ENCODE results near the gene PPP1R7. TPM values are rescaled to one million over a fixed set of nuclear protein-coding genes. Genes with fewer than 3 reads are reported as not detected.
A peak's percentile ranks its signal among the peaks of the same experiment; 100 is the strongest.

The PPP1R7 gene
- total and polyA plus RNA-seq, 2 of the 4 experiments (the other 2 are of a cell fraction): 60.8 to 70.0 TPM

GRCh38 chr2:241218131-241219029 is 68.1 kb downstream of the PPP1R7 start:
- peak overlapping the region; percentile 19; the same call in 1 of the 2 replicates for H3K14ac ChIP-seq (replicated peaks; ENCODE audit: low read depth, low read length)
- H4K8ac ChIP-seq (ENCODE audit: low read depth in 2 of 2, low read length in 2 of 2): peak overlapping the region; percentile 7 to 47; a peak in 2 of 4 replicates
- H3K4ac ChIP-seq (ENCODE audit: low read depth, low read length): peak overlapping the region; percentile 50; the same call in 1 of the 2 replicates
- H3K23ac ChIP-seq (ENCODE audit: low read depth, low read length): peak overlapping the region; percentile 76; the same call in 1 of the 2 replicates
- dilution Hi-C loops (cut with HindIII; ENCODE audit: low sequenced_read_pairs, unreplicated experiment): no loop called here
- 0% methylated on average over 11 of the region's 83 CpGs; no CpG with 5 or more reads in 1 of the 2 experiments for WGBS, 2 experiments (ENCODE audit: extremely low coverage in 2 of 2, insufficient read length in 1 of 2)
- H3K27me3 ChIP-seq (ENCODE audit: control insufficient read depth, insufficient read depth, low read length): peaks cover 8% of the 10 kb centered on the region; the same call in 1 of the 2 replicates
- POLR2A ChIA-PET (ENCODE audit: unreplicated experiment): interaction anchor here (0.9 kb wide), 1 partner anchor 97 kb away, joined by 3 read pairs; no protein-coding TSS in a partner anchor
- H2BK5ac ChIP-seq (ENCODE audit: low read depth, low read length, poor library complexity, severe bottlenecking): peak overlapping the region; percentile 76
- DNase-seq (peak; percentile 31), ATAC-seq (ENCODE audit: low read depth) (peak; percentile 38)
- peaks cover 0 to 12% of the 10 kb centered on the region in 2 experiments; a peak in 1 of 4 replicates for H3K79me1 ChIP-seq (ENCODE audit: low read depth in 1 of 2, low read length in 2 of 2)
- in situ Hi-C loops (cut with MboI; ENCODE audit: low sequenced_read_pairs): no loop called here
- H2AK9ac ChIP-seq (replicated peaks; ENCODE audit: low read depth, low read length, poor library complexity): no peak overlapping the region
- peak overlapping the region; percentile 96 for H2AFZ ChIP-seq (replicated peaks; ENCODE audit: low read length, poor library complexity)
- CTCF ChIA-PET: interaction anchor here (0.5 to 0.7 kb wide), 2 partner anchors 47 to 532 kb away, joined by 3 read pairs; no protein-coding TSS in a partner anchor
- peak overlapping the region; percentile 86 for H4K5ac ChIP-seq (ENCODE audit: low read depth, low read length)
- no peak overlapping the region for H2BK20ac ChIP-seq (ENCODE audit: low read depth, low read length)
- H3K27ac ChIP-seq (ENCODE audit: insufficient read depth, low read length): peak overlapping the region; percentile 56; the same call in 1 of the 2 replicates
- H2BK120ac ChIP-seq (ENCODE audit: low read depth, low read length): no peak overlapping the region
- peak overlapping the region; percentile 100 for H3K4me3 ChIP-seq (ENCODE audit: insufficient read depth, low read depth, low read length)
- peaks cover 1% of the 10 kb centered on the region; the same call in 1 of the 2 replicates for H3K36me3 ChIP-seq (ENCODE audit: control insufficient read depth, insufficient read depth, low read length)
- no peak overlapping the region for H3K56ac ChIP-seq (ENCODE audit: extremely low read depth, insufficient read depth, low read length)
- H3K9ac ChIP-seq (ENCODE audit: low read depth, low read length): peak overlapping the region; percentile 50
- peak overlapping the region; percentile 55; the same call in 1 of the 2 replicates for H2AK5ac ChIP-seq (ENCODE audit: low read depth, low read length)
- peaks cover 2% of the 10 kb centered on the region; the same call in 1 of the 2 replicates for H3K9me1 ChIP-seq (ENCODE audit: insufficient read depth, low read length)
- peaks cover 4% of the 10 kb centered on the region; the same call in 1 of the 2 replicates for H3K4me1 ChIP-seq (ENCODE audit: control insufficient read depth, insufficient read depth, low read length)
- H4K91ac ChIP-seq (ENCODE audit: insufficient read depth, low read depth, low read length): no peak overlapping the region; the same call in 1 of the 2 replicates
- H2BK15ac ChIP-seq (ENCODE audit: low read depth, low read length): no peak overlapping the region
- no peaks in the 10 kb centered on the region for H3K9me3 ChIP-seq (ENCODE audit: control insufficient read depth, insufficient read depth, low read length)
- H3K4me2 ChIP-seq (ENCODE audit: low read depth, low read length): peak overlapping the region; percentile 90
- peak overlapping the region; percentile 64 for H3K18ac ChIP-seq (ENCODE audit: low read depth, low read length)
- no TSS peak for BruUV-seq (replicated peaks)
- intact Hi-C loops (cut with micrococcal nuclease): loop anchor here (5.0 kb wide), 2 partner anchors 306 to 366 kb away; no protein-coding TSS in a partner anchor
- H4K20me1 ChIP-seq (ENCODE audit: insufficient read depth, low read length): peaks cover 10% of the 10 kb centered on the region
- TF ChIP-seq RAD21 (IDR thresholded peaks at IDR 0.05; ENCODE audit: low read length) (no peak), POLR2A (IDR thresholded peaks at IDR 0.05; ENCODE audit: low read depth, low read length) (no peak), NFE2L2 (IDR thresholded peaks at IDR 0.05; ENCODE audit: low read depth, low read length) (no peak), BHLHE40 (IDR thresholded peaks at IDR 0.05; ENCODE audit: low read depth, low read length) (peak; percentile 60), CEBPB (IDR thresholded peaks at IDR 0.05; ENCODE audit: low read depth, low read length) (no peak), MXI1 (IDR thresholded peaks at IDR 0.05; ENCODE audit: borderline replicate concordance, low read depth, low read length) (peak; percentile 11; the same call in 1 of the 2 replicates), FOS (IDR thresholded peaks at IDR 0.05; ENCODE audit: low read depth, low read length) (no peak), MAZ (IDR thresholded peaks at IDR 0.05; ENCODE audit: borderline replicate concordance, low read depth, low read length) (no peak), RFX5 (IDR thresholded peaks at IDR 0.05; ENCODE audit: low read depth, low read length) (no peak), SMC3 (IDR thresholded peaks at IDR 0.05; ENCODE audit: low read depth, low read length) (no peak)
- TF ChIP-seq, protein P1, sequence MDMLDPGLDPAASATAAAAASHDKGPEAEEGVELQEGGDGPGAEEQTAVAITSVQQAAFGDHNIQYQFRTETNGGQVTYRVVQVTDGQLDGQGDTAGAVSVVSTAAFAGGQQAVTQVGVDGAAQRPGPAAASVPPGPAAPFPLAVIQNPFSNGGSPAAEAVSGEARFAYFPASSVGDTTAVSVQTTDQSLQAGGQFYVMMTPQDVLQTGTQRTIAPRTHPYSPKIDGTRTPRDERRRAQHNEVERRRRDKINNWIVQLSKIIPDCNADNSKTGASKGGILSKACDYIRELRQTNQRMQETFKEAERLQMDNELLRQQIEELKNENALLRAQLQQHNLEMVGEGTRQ (IDR thresholded peaks at IDR 0.05; ENCODE audit: low read depth, low read length): no peak
- TF ChIP-seq, protein P2, sequence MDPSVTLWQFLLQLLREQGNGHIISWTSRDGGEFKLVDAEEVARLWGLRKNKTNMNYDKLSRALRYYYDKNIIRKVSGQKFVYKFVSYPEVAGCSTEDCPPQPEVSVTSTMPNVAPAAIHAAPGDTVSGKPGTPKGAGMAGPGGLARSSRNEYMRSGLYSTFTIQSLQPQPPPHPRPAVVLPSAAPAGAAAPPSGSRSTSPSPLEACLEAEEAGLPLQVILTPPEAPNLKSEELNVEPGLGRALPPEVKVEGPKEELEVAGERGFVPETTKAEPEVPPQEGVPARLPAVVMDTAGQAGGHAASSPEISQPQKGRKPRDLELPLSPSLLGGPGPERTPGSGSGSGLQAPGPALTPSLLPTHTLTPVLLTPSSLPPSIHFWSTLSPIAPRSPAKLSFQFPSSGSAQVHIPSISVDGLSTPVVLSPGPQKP (IDR thresholded peaks at IDR 0.05; ENCODE audit: borderline replicate concordance, low read depth, low read length): no peak

Measured in IMR-90 (cell line).